Adrenal gland (tissue), 12 donors: Measurements from ENCODE around the gene DCAF15. TPM values are rescaled to one million over a fixed set of nuclear protein-coding genes. Genes with fewer than 3 reads are reported as not detected.
"Not testable (repeated sequence)": the region's sequence is repeated elsewhere in the genome, so short reads cannot be mapped to it uniquely, and the experiment has no call there.

Experiments used
- DNase-seq, 7 donors: peaks; one replicate each; pipeline ENCODE4 v3.0.0-alpha.2; 2019 to 2020
- H3K27ac ChIP-seq, 5 donors: fragments of 200-600 bp; sonication (generic) in 4 of 5; 1 replicate in 3 of 5; 2 replicates in 2 of 5; pipeline versions ENCODE4 v1.5.1 to v1.8.0; 2016 to 2020; ENCODE audit warnings: mild to moderate bottlenecking in 1 of 5
- H3K27me3 ChIP-seq: fragments of 200-600 bp; 2 replicates; pipeline ENCODE4 v1.8.0; 2021
- H3K36me3 ChIP-seq, 2 donors: fragments of 200-600 bp; replicated peaks in 1 of 2; 1 replicate in 1 of 2; 2 replicates in 1 of 2; pipeline versions ENCODE4 v1.5.1 to v1.8.0; 2018 to 2022
- H3K4me1 ChIP-seq, 2 donors: fragments of 200-600 bp; replicated peaks in 1 of 2; 1 replicate in 1 of 2; 2 replicates in 1 of 2; pipeline versions ENCODE4 v1.5.1 to v1.8.0; 2018 to 2021
- H3K4me3 ChIP-seq, 4 donors: fragments of 200-600 bp; sonication (generic) in 3 of 4; one replicate each; pipeline ENCODE4 v1.5.1; 2016 to 2018
- H3K9me3 ChIP-seq, 3 donors: fragments of 200-600 bp; sonication (generic) in 1 of 3; replicated peaks in 1 of 3; 1 replicate in 2 of 3; 2 replicates in 1 of 3; pipeline versions ENCODE4 v1.5.1 to v1.8.0; 2016 to 2021
- CTCF ChIP-seq, 6 experiments: fragments of 450-650 bp in 4 of 6; fragments of 200-600 bp in 2 of 6; sonication (generic) in 1 of 6; IDR thresholded peaks; 1 replicate in 5 of 6; 2 replicates in 1 of 6; pipeline versions ENCODE4 v1.5.1 to v1.8.0; 2016 to 2021; ENCODE audit warnings: antibody characterized with exemption in 6 of 6, mild to moderate bottlenecking in 2 of 6, moderate library complexity in 1 of 6
- POLR2A ChIP-seq, 2 donors: fragments of 450-650 bp; IDR thresholded peaks; one replicate each; pipeline ENCODE4 v1.6.1; 2017; ENCODE audit warnings: antibody characterized with exemption in 2 of 2, mild to moderate bottlenecking in 2 of 2, moderate library complexity in 1 of 2
- WGBS, 4 donors: extraction: QIAGEN DNeasy Blood & Tissue Kit in 2 of 4; methylation state at CpG; one replicate each; pipeline versions ENCODE4 v1.1.5 to v1.1.7; 2013 to 2017; 5-methylcytosine and 5-hydroxymethylcytosine counted together
- intact Hi-C, 2 donors: fragments of 100-400 bp; cut with DNase I; formaldehyde crosslinking; loops; one replicate each; pipeline versions ENCODE4 v1.14.1 to v1.15.0; 2022 to 2023
- polyA plus RNA-seq, 3 donors: library from polyadenylated mRNA; stranded (reverse); fragments of 200-250 nt in 2 of 3; fragments of 350-450 nt in 1 of 3; fragmentation: Illumina TruSeq in 1 of 3; extraction: RNeasy Lipid Tissue Mini Kit (QIAGEN cat#74804) in 1 of 3; gene quantifications; one replicate each; pipeline ENCODE4 v1.2.3, GENCODE V29; 2013 to 2014
- total RNA-seq, 9 donors: library from RNA; depleted of rRNA in 4 of 9; stranded (reverse); fragments of >200 nt in 4 of 9; fragments of 120-200 nt in 1 of 9; fragmentation: NEBNext Ultra II Directional in 1 of 9; extraction: Animal tissue kit (Norgen Biotek cat#: 25700) in 1 of 9; gene quantifications; one replicate each; pipeline versions ENCODE4 v1.1.0 to v1.2.4, GENCODE V29; 2013 to 2023
- donor health status: healthy with polysubstance abuse.
- donor health status: Bipolar disorder and iron deficiency.
- donor health status: DM: yes; HTN: yes; CAD: no.
- donor health status: DM: no; HTN: no; CAD: no.
- donor health status: DM: no; HTN: no; CAD: no.
- donor health status: DM: yes; HTN: yes; CAD: no.

Gene DCAF15
- total and polyA plus RNA-seq, 12 donors, result 6.7 to 147 (median 13.5) TPM

GRCh38 chr19:13966684-13967128, 14.4 kb downstream of the DCAF15 start:
- Histone ChIP-seq H3K36me3 (peaks cover 0 to 65% of the 10 kb centered on the region in 2 donors), H3K9me3 (no peaks in the 10 kb centered on the region), H3K4me1 (no peaks in the 10 kb centered on the region), H3K27ac (no peak overlapping the region), H3K27me3 (no peaks in the 10 kb centered on the region), H3K4me3 (no peak overlapping the region)
- TF ChIP-seq CTCF (IDR thresholded peaks at IDR 0.05), result no peak
- no peak for TF ChIP-seq POLR2A (IDR thresholded peaks at IDR 0.05)
- 90 to 100% (median 95%) methylated on average over 1 to 14 of the region's 14 CpGs; no CpG with 5 or more reads in 1 of the 4 donors for WGBS, 4 donors
- no peak for DNase-seq
- intact Hi-C loops, result no loop called here

DNA sequence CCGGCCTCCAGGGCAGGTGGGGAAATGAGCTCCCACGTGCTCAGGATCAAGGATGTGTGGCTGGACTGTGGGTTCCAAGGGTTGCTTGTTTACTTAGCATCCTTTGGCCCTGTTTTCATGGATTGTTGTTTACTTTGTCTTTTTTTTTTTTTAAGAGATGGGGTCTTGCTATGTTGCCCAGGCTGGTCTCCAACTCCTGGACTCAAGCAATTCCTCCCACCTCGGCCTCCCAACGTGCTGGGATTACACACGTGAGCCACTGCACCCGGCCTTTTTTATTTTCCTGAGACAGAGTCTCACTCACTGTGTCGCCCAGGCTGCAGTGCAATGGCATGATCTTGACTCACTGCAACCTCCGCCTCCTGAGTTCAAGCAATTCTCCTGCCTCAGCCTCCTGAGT, 14.9 kb downstream of the DCAF15 start:
- intact Hi-C loops, DNase-seq, H3K27me3 ChIP-seq, H3K27ac ChIP-seq, H3K9me3 ChIP-seq, H3K4me1 ChIP-seq, H3K4me3 ChIP-seq: not testable (repeated sequence)
- WGBS, 4 donors, result 90 to 94% (median 93%) methylated on average over 8 of the region's 8 CpGs
- peaks cover 0 to 62% of the 10 kb centered on the region in 2 donors for H3K36me3 ChIP-seq

- 75 to 95% (median 93%) methylated on average over 2 to 22 of the region's 22 CpGs for WGBS, 4 donors
- H3K9me3 ChIP-seq, result no peaks in the 10 kb centered on the region
- no peak for DNase-seq
- no peak for TF ChIP-seq POLR2A (IDR thresholded peaks at IDR 0.05)
- TF ChIP-seq CTCF (IDR thresholded peaks at IDR 0.05), result no peak
- H3K4me3 ChIP-seq, result no peak overlapping the region
- H3K4me1 ChIP-seq, result no peaks in the 10 kb centered on the region
- intact Hi-C loops, result no loop called here
- H3K27ac ChIP-seq, result no peak overlapping the region
- H3K36me3 ChIP-seq, result peaks cover 0 to 68% of the 10 kb centered on the region in 2 donors
- no peaks in the 10 kb centered on the region for H3K27me3 ChIP-seq
Measured at GRCh38 chr19:13968383-13968935, 16.1 kb downstream of the DCAF15 start.

GRCh38 chr19:13968999-13969398, 16.7 kb downstream of the DCAF15 start:
- WGBS, 4 donors, result 89 to 95% (median 92%) methylated on average over 18 of the region's 18 CpGs
- Histone ChIP-seq H3K27ac (no peak overlapping the region), H3K27me3 (no peaks in the 10 kb centered on the region), H3K4me3 (no peak overlapping the region), H3K36me3 (peaks cover 0 to 68% of the 10 kb centered on the region in 2 donors), H3K4me1 (no peaks in the 10 kb centered on the region), H3K9me3 (no peaks in the 10 kb centered on the region)
- DNase-seq, result no peak
- intact Hi-C loops, result no loop called here
- TF ChIP-seq CTCF (IDR thresholded peaks at IDR 0.05) (no peak), POLR2A (IDR thresholded peaks at IDR 0.05) (no peak)

DNA sequence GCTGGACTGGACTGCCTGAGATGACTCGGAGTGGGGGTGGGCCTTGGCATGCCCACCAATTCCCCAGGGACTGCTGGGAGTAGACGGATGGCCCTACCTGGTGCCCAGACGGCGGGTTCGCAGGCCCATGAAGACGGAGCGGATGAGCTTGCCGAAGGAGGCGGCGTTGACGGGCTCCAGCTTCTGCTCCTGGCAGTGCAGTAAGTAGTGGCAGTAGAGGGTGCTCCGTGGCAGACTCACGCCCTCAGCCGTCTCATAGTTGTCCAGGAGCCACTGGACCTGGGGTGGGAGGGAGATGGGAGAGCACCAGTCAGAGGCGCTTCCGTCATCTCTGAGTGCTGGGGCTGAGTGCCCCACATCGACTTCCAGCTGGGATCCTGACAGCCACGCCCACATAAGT, 17.6 kb downstream of the DCAF15 start:
- H3K36me3 ChIP-seq, result peaks cover 0 to 67% of the 10 kb centered on the region in 2 donors
- H3K9me3 ChIP-seq, result no peaks in the 10 kb centered on the region
- TF ChIP-seq CTCF (IDR thresholded peaks at IDR 0.05) (no peak), POLR2A (IDR thresholded peaks at IDR 0.05) (no peak)
- no peaks in the 10 kb centered on the region for H3K4me1 ChIP-seq
- no peak overlapping the region for H3K27ac ChIP-seq
- WGBS, 4 donors, result 92 to 96% (median 93%) methylated on average over 11 to 18 of the region's 18 CpGs
- no peak for DNase-seq
- no peak overlapping the region for H3K4me3 ChIP-seq
- no peaks in the 10 kb centered on the region for H3K27me3 ChIP-seq
- intact Hi-C loops, result no loop called here

DNA sequence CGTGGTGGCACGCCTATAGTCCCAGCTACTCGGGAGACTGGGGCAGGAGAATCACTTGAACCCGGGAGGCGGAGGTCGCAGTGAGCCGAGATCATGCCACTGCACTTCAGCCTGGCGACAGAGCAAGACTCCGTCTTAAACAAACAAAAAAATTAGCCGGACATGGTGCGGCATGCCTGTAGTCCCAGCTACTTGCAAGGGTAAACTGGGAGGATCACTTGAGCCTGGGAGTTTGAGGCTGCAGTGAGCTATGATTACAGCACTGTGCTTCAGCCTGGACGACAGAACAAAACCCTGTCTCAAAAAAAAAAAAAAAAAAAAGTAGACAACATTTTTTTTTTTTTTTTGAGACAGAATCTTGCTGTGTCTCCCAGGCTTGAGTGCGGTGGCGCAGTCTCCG, 19.6 kb downstream of the DCAF15 start:
- H3K27me3 ChIP-seq, H3K4me1 ChIP-seq, H3K27ac ChIP-seq, intact Hi-C loops, H3K9me3 ChIP-seq, H3K4me3 ChIP-seq, DNase-seq: not testable (repeated sequence)
- WGBS, 4 donors, result 88 to 93% (median 91%) methylated on average over 15 of the region's 15 CpGs
- peaks cover 0 to 51% of the 10 kb centered on the region in 2 donors for H3K36me3 ChIP-seq
